Ramos (cell line): ENCODE results near the gene TRIP12.
"Not testable (repeated sequence)": the region's sequence is repeated elsewhere in the genome, so short reads cannot be mapped to it uniquely, and the experiment has no call there.

ENCODE experiments used
- in situ Hi-C: fragments of 300-500 bp; cut with MboI; formaldehyde crosslinking; loops from one replicate; pipeline ENCODE4 v1.14.3; 2022; ENCODE audit warnings: low sequenced_read_pairs; ENCODE audit not compliant: unreplicated experiment

Gene TRIP12

DNA sequence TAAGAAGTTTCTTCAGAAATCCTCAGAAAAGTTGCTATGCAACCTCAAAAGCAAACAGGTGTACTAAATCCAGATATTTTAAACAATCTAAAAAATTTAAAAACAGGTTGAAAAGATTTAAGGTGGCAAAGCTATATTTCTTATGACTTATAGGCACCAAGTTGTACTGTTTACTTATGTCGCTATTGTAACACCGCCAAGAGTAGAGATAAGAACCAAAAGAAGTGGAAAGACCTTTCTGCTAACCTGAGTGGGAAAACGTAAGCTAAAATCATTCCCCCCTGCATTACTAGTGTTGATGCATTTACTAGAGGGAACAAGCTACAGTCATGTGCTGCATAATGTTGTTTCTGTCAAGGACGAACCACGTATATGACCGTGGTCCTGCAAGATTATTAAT lies 83.1 kb downstream of the TRIP12 start:
- in situ Hi-C loops = no loop called here

- in situ Hi-C loops = no loop called here
Measured at GRCh38 chr2:229836847-229837246, 85.0 kb downstream of the TRIP12 start.

DNA sequence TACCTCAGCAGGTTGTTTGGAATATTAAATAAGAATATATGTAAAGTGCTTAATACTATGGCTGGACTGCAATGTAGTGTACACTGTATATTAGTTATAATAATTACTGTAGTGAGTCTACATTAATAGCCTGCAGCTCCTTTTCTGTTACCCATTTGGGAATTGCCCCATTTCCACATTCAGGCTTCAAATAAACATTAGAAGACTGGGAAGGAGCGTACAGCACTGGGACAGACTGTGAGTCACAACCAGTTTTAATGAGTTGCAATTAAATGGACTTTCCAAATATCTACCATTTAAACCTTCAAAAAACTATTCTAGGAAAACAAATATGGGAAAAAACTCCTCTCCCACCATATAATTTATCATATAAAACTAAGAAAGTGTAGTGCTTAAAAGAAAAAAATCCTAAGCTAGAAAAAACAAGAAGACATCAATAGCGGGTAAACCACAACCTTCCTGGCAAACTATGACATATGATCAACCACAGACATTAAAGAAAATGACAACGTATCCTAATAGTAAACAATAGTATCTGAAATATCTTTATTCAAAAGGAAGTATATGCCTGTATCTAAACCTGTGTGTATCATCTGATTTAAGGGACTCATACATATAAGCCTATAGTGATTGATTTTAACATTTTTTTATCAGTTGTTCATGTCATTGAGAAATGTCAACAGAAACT lies 86.1 kb downstream of the TRIP12 start:
- in situ Hi-C loops = no loop called here

DNA sequence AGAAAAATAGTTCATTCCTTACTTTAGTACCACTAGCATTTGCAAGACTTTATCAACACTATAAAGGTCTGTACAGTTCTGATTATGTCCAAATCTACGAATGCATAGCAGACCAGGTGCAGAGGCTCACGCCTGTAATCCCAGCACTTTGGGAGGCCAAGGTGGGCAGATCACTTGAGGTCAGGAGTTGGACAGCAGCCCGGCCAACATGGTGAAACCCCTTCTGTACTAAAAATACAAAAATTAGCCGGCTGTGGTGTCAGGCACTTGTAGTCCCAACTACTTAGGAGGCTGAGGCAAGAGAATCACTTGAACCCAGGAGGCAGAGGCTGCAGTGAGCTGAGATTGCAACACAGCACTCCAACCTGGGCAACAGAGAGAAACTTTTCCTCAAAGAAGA lies 87.4 kb downstream of the TRIP12 start:
- in situ Hi-C loops = not testable (repeated sequence)

- in situ Hi-C loops = no loop called here
Measured at GRCh38 chr2:229832510-229832898, 89.3 kb downstream of the TRIP12 start.

DNA sequence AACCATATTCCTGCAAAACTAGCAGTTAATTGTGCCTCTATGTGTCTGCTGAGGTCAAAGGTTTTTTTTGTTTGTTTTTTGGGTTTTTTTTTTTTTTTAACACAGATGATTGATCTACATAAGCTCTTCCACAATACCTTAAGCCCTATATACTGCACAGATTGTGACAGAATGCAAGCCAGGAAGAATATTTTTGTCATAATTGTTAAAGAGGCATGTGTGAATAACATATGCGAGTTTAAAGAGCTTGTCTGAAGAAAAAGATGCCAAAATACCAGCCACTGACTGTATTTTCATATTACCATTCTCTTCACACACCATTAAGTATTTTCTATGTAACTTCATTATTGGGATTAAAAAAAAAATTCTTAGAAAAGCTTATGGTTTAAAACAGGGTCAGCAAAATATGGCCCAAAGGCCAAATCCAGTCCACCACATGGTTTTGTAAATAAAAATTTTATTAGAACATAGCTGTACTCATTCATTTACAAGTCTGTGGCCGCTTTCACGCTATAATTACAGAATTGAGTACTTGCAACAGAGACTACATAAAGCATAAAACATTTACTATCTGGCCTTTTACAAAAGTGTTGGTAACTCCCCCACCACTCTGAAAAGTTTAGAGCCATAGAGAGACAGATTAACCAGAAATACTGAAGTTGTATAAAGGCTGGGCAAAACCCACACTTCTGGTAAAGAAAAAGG lies 89.9 kb downstream of the TRIP12 start:
- in situ Hi-C loops = no loop called here

DNA sequence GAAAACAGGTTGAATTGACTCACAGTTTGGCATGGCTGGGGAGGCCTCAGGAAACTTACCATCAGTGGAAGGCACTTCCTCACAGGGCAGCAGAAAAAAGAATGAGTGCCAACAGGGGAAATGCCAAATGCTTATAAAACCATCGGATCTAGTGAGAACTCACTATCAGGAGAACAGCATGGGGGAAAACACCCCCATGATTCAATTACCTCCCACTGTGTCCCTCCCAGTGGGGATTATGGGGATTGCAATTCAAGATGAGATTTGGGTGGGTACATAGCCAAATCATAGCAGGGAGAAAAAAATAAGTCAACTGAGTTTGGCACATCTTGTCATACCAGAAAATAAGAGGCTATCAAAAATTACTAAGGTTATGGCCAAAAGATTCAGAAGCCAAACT lies 96.3 kb downstream of the TRIP12 start:
- in situ Hi-C loops = no loop called here

- in situ Hi-C loops = no loop called here
Measured at GRCh38 chr2:229821316-229821715, 100.5 kb downstream of the TRIP12 start.

DNA sequence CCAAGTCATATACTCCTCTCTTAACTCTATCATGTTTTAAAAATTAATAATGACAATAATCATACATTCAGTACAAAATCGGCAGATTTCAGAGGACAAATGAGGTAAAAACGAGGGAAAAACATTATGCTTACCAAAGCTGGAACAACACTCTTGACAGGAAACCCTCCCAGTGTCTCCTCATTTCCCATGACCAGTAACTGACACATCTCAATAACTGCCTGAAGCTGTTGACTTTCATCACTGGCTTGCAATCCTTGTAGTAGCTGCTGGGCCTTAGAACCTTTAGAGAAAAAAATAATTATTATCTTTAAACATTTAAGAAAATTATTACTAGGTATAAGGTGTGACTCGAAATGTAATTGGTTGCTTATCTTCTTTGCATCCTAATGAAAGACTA lies 103.6 kb downstream of the TRIP12 start:
- in situ Hi-C loops = no loop called here

DNA sequence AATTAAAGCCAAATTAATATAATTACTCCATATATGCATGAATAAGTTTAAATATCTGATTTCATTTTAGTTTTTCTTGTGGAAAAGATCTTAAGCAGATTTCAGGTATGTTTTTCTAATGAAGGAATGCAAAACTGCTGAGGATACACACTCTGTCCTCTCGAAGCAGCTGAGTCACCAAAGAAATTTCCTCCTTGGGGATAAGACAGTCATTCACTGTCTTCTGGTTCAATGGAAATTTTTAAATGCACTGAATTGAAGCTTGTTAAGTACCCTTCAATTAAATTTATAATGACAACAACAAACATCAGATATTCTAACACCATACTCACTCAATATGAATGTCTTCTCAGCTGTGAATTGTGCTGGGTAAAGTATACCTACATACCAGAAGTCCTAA lies 106.0 kb downstream of the TRIP12 start:
- in situ Hi-C loops = no loop called here

DNA sequence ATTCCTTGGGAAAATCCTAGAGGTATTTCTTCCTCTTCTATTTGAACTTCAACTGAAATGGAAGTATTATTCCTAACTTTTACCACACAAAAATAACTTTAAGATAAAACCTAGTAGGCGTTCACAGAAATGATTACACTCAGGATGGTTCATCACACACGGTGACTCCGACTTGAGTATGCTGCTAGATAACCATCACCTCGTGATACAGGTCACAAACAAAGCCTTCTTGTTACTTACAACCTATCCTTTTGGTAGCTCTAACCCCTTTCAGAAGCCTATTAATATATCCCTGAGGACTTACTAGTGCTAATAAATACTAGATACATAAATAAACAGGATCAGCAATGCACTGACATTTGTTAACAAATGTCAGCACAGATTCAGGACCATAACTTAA lies 106.5 kb downstream of the TRIP12 start:
- in situ Hi-C loops = no loop called here

- in situ Hi-C loops = no loop called here
Measured at GRCh38 chr2:229810786-229811185, 111.0 kb downstream of the TRIP12 start.

DNA sequence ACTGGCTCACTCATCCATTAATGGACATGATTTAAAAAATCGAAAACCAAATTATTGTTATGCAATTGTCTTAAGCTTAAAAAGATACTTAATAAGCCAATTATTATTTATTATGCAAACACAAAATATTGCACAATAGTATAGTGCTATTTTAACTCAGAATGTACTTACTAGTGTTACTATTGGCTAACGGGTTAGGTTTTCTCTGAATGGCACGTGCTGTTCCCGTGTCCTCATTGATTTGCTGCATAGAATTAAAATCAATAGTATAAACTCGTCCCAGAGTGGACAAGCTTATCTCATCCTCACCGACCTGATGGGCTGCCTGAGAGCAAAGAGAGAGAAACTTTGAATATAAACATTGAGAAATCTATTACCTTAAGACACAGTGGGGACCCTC lies 116.2 kb downstream of the TRIP12 start:
- in situ Hi-C loops = no loop called here

GRCh38 chr2:229802785-229803184 lies 119.0 kb downstream of the TRIP12 start:
- in situ Hi-C loops = no loop called here

GRCh38 chr2:229800997-229801754 lies 120.6 kb downstream of the TRIP12 start:
- in situ Hi-C loops = no loop called here

GRCh38 chr2:229798446-229799155 lies 123.2 kb downstream of the TRIP12 start:
- in situ Hi-C loops = no loop called here

GRCh38 chr2:229795058-229795457 lies 126.8 kb downstream of the TRIP12 start:
- in situ Hi-C loops = no loop called here

DNA sequence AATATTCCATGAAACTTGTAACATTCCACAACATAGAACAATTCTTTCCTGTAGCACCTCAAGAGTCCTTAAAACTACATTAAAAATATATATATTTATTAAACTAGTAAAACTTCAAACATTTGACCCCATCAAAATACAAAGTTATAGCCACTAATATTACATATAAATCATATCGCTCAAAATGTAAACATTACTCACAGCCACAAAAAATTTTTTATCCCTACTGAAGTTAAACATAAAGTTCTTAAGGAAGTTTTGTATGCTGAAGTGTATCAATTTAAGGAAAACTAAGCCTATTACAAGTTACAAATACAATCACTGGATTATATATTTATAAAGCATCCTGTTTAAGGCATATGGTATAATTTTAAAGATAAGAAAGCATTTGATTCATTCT lies 127.2 kb downstream of the TRIP12 start:
- in situ Hi-C loops = no loop called here

GRCh38 chr2:229786289-229786688 lies 135.5 kb downstream of the TRIP12 start:
- in situ Hi-C loops = not testable (repeated sequence)

GRCh38 chr2:229784791-229785190 lies 137.0 kb downstream of the TRIP12 start:
- in situ Hi-C loops = no loop called here
